Stromal cell of bone marrow (primary cell): ENCODE results near the gene PTCD1.

Experiments used
- DNase-seq: peaks from one replicate; pipeline ENCODE4 v3.0.0-alpha.2; 2012; ENCODE audit warnings: low read depth

The PTCD1 gene, protein sequence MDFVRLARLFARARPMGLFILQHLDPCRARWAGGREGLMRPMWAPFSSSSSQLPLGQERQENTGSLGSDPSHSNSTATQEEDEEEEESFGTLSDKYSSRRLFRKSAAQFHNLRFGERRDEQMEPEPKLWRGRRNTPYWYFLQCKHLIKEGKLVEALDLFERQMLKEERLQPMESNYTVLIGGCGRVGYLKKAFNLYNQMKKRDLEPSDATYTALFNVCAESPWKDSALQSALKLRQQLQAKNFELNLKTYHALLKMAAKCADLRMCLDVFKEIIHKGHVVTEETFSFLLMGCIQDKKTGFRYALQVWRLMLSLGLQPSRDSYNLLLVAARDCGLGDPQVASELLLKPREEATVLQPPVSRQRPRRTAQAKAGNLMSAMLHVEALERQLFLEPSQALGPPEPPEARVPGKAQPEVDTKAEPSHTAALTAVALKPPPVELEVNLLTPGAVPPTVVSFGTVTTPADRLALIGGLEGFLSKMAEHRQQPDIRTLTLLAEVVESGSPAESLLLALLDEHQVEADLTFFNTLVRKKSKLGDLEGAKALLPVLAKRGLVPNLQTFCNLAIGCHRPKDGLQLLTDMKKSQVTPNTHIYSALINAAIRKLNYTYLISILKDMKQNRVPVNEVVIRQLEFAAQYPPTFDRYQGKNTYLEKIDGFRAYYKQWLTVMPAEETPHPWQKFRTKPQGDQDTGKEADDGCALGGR

DNA sequence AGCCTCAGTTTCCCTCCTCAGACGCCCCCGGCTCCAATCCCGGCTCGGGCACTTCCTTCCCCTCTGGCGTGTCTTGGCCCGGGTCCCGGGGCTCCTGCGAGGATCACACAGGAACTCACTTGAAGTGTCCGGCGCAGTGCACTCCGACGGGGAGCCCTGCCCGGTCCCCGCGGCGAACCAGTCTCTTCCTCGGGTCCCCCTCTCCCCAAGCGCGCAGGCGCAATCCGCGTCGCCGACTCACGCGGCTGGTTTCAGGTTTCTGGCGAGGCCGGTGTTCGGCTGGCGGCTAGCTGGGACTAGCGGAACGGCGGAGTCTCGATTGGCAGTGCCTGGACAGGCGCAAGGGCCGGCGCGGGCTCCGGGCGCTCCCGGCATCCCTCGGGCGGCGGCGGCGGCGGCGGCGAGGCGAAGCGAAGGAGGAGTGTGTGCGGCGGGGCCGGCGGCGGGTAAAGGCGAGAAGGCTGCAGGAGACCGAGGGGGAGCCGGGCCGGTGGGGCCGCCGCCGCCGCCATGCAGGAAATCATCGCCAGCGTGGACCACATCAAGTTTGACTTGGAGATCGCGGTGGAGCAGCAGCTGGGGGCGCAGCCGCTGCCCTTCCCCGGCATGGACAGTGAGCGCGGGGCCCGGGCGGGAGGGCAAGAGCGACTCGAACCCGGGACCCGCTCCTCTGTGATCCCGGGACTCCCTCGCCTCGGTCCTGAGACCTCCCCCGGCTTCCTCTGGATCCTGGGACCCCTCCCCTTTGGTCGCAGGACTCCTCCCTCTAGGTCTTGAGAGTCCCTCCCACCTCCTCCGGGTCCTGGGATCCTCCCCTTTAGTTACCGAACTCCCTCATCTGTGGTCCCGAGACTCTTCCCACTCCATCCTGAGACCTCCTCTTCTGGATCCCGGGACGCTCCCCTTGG, at the start of gene PTCD1, which contains the start of gene CPSF4:
Gene PTCD1 (minus strand): TSS at position 226 of the 908 bp plus-strand sequence. CDS start 3,556 bp downstream, outside the sequence.
Gene CPSF4 (plus strand): TSS at position 371 of the 908 bp plus-strand sequence. CDS start 140 bp downstream, at position 511.
- DNase-seq: peak; percentile 93

DNA sequence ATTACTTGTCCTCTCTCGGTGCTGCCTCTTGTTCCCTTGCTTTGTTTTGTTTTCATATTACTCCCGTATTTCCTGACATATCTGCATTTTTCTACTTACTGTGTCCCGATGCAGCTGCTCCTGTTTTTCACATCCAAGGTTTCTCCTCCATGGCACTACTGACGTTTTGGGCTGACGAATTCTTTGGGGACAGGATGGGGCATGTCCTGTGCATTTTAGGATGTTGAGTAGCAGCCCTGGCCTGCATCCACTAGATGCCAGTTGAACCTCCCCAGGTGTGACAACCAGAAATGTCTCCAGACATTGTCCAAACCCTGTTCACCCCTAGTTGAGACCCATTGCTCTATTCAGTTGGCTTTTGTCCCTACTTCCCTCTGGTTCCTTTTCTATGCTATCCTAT, 46.5 kb upstream of the PTCD1 start:
- no peak for DNase-seq

DNA sequence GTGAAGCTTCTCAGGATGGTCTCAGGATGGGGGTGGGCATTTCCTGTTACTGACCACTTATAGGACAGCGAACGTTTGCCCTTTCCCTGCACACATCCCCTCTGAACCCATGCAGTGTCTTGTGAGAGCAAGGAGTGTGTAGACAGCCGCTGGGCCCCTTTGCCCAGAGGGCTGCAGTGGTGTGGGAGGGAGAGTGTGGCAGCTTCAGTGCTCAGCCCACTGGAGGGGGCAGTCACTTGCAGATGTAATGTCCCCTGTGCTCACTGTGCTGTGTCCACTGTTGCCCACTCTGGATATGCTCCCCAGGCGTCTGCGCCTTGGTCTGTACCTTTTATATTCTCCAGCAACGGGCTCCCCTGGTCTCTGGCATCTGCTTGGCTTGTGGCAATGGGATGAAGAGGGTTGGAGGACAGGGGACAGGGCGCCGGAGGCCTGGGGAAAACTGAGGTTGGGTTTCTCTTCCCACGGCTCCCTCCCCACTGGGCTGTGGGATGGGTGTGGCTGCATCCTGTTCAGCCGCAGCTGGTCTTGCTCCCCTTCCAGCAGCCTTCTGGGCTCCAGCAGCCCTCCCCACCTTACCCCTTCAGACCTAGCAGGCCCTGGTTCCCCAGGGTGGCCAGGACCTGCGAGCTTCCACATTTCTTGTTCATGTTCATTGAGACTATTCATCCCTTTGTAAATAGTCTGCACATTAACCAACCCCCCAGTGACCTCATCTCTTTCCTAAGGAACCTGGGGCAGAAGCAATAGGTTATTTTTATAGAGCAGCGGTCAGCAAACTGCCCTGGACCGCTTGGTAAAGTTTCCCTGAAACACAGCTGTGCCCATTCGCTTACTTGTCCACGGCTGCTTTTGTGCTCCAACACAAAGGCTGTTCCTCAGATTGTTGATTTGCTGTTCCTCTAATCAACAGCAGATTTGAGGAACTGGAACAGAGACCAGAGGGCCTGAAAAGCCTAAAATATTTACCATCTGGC, 40.2 kb upstream of the PTCD1 start:
- no peak for DNase-seq

DNA sequence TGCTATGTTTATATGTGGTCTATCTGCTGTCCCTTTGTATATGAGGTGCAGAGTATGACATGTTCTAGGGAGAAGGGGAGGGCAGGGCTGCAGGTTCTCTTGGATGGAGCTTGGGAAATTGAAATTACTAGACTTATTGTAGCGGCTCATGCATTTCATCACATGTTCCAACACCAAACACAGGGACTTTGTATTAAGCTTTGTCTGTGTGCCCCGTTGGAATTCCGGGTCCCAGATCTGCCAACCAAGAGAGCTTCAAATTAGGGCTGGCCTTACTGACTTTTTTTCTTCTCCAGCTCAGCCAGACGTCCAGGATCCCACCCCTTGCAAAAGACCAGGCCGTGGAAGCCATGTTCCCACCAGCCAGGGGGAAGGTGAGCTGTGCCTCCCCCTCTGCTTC, 37.5 kb upstream of the PTCD1 start:
- no peak for DNase-seq

DNA sequence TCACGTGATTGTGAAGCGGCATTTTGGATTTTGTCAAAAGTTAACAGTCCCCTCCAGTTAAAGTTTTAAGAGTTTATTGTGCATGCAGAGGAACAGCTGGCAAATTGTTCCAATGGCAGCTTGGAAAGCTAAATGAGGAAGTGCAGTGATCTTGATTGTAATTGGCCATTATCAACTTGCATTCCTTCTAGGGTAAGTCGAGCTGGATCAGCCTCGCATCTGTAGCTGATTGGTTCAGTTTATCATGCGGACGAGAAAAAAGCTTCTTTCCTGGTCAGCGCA, 34.7 kb upstream of the PTCD1 start:
- DNase-seq: peak; percentile 41

DNA sequence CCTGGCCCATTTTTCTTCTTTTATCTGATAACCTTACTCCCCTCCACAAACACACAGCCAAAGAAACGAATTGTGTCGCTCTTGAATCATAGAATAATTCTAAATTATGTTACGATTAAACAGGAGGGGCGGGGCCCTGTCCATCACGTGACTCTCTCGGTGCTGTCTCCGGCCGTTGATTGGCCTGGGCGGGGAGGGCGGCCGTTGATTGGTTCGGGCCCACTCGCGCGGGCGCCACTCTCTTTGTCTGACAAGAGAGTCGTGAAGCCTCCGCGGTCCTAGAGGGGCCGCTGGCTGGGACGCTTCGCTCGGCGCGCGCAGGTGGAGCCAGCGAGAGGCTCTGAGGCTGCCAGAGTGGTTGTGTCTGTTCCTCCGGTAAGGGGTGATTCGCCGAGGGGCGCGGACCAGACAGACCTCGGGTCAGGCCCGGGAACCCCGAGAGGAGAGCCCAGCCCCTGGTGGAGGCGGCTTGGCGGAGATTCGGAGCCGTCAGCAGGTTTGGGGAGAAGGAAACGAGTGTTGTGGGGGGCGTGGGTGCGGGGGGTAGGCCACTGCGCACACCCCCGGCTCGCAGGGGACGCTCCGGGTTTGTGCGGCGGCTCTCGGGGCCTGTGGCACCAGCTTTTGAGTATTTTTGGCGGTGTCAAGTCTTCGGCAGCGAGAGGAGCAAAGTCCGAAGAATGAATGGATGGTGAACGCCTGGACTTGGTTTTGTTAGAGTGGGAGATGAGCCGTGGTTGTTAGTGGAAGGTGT, 34.1 kb upstream of the PTCD1 start, which contains the start of gene ZNF789:
Gene ZNF789 (plus strand): TSS at position 330 of the 754 bp plus-strand sequence. CDS start 3,567 bp downstream, outside the sequence.
- DNase-seq: peak; percentile 94

DNA sequence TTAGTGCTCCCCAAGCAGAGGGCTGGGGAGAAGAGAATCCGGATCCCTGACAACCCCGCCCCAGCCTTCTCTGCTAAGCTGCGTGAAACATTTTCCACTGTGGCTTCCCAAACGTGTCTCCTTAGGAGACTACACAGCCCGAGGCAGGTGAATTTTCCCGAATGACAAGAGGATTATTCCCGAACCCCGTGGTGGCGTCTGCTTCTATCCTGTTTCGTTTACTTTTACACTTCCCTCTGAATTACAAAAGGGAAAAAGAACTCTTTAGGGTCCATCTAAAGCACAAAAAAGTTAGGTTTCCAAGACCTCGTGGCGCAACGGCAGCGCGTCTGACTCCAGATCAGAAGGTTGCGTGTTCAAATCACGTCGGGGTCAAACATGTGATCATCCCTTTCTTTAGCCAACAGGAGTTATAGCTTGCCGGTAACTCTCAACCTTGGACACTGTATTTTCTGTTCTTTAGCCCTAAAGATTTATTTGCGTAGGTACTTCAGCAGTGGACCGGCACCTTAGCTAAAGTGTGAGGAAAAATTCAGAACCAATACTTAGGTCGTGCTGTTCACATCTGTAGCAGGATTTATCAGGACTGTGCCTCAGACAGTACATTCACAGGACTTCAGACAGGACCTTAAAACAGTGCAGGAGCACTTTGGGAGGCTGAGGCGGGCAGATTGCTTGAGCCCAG, 30.9 kb upstream of the PTCD1 start:
- DNase-seq: no peak

DNA sequence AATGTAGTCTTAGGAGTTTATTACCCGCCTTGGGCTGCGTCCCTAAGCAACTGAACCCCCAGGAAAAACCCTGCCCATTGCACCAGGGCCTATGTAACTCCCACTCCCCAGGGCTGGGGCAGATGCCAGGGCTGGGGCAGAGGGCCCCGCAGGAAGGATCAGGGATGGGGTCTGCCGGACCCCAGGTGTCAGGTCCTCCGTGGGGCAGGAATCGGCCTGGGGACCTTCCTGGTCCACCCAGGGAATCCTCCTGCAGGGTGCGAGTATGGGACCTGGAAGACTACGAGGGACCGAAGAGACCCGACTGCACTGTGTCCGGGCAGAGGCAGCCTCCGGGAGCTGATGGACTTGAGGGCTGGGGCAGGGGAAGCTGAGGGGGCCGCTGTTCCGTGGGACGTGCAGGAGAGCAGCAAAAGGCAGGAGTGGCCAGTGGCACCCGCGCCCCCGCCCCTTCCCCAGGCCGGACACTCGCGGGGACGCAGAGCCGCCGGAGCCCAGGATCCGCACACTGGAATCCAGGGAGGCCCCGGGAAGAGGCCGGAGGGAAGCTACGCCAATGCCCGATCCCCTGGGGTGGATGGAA, 29.8 kb upstream of the PTCD1 start:
- no peak for DNase-seq

DNA sequence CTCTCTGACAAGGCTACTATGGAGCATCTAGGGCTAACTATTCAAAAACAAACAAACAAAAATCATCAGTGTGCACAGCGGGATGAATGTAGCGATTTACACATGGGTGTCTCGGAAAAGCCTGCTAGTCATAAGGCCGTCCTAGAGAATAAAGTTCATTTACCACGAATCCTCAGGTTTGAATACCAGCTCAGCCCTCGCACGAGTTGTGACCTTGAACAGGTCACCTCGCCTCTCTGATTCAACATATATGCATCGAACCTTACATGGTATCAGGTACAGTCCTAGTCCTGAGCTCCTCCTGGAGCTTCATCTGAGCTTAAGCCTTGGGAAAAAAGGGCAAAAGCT, 26.8 kb upstream of the PTCD1 start:
- DNase-seq: no peak

DNA sequence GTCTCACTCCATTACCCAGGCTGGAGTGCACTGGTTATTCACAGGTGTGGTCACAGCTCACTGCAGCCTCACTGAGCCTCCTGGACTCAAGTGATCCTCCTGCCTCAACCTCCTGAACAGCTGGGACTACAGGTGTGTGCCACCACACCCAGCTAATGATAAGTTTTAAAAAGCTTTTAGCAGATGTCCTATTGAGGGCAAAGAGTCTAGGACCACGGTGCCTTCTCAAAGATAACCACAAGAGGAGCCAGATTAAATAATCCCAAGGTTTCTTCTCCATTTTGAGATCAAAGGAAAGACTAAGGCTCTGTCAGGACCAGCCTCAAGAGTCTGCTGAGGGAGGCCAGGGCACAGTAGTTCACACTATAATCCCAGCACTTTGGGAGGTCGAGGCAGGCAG, 22.6 kb upstream of the PTCD1 start:
- no peak for DNase-seq

DNA sequence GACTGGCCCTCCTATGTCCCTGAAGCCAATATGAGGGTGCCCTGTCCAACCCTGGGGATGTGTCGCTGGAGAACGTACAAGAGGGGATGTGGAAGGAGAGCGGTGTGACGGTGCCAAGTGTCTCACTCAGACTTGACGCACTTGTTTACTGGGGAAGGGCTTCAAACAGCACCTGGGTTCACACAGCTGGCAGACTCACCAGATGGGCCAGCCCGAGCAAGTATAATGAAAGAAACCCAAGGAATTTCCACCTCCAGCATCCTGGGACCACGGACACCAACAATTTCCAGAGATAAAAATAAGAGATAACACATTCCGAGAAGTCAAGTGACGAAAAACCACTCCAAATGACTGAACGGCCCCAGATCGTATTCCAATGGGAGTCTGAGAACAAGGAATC, 22.1 kb upstream of the PTCD1 start:
- DNase-seq: no peak

DNA sequence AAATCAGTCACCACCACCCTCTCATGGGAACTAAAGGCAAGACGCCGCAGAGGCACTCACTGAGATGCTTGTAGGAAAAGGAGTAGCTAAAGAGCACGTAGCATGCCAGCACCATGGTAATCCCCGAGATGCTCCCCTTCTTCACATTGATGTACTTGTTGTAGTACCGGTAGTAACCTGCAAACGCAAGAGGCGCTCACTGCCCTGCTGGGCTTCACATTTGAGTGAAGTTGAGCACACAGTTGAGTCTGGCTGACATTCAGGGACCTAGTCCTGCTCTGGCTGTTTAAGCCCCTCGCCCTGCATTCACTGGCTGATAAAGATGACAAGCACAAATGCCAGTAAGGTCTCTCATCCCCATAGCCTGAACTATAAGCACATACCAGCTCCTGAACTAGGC, 20.5 kb upstream of the PTCD1 start:
- no peak for DNase-seq

DNA sequence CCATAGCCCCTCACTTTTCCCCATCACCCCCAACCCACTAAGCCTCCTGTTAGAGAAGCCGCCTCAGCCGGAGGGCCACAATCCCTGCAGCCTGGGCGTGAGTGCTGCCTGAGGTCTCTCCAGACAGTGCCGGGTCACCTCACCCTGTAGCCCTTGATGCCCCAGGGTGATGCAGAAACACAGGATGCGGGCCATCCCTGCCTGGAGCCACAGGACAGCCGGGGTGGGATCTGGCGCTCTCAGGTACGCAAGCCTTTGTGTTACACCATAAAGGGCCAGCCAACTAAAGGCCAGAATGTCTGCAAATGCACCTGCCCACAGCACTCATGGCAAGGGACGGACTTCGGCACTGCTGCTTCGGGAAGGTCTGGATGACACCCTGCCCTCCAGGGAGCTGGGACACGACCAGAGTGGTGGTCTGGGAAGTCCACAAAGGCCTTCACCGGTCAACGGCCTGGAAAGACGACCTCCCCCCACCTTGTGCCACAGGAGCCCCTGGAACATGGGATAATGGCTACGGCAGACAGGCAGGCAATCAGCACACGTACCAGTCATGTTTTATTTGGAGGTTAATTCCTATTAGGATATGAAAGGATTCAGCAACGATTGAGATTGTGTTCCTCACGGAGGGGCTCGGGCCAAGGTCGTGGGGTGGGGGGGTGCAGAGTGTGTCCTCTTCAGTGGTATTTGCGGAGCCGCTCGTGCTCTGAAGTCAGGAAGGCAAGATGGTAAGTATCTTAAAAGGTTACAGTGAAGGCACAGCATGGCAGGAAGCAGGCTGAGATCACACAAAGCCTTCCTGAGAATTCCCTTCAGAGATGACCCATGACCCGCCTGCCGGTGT, 19.3 kb upstream of the PTCD1 start:
- DNase-seq: no peak

DNA sequence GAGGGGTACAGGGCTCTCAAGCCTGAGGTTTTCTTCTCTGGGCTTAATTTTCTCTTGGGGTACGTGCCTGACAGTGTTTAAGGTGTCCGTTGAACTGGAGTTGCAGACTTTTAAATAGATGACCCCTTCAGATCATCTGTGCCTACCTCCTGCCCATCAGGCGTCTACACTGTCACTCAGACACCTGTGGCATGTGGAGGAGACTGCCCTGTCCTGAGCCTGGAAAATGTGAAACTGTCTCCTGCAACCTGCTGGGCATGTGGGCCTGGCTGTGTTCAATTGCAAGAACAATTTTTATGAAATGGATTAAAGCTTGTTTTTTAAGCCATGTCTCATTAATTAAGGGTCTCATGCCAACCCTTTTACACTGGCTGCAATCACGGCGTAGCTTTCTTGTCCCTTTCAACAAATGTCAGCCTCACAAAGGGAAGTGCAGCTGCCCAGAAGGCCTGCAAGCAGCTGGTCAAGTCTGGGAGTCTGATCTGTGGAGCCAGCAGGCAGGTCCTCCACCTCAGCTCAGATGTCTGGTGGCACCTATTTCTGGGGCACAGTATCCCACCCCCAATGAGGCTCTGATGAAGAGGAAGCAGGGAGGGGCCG, 18.6 kb upstream of the PTCD1 start:
- DNase-seq: no peak

DNA sequence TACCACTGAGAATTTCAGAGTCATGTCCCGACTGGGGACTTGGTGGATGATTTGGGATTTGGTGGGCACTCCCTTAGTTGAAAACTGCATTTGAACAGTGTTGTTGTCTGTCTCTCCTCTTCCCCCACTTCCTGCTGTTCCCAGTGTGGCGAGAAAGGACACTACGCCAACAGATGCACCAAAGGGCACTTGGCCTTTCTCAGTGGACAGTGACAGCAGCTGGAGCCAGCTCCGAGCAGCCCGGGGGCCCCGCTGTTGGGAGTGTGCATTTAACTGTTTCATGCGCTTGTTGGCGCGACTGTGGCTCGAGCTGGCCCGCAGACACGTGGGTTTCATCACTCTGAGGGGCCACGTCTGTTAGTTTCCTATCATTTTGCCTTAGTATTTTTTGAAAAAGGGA, 17.7 kb upstream of the PTCD1 start:
- no peak for DNase-seq

DNA sequence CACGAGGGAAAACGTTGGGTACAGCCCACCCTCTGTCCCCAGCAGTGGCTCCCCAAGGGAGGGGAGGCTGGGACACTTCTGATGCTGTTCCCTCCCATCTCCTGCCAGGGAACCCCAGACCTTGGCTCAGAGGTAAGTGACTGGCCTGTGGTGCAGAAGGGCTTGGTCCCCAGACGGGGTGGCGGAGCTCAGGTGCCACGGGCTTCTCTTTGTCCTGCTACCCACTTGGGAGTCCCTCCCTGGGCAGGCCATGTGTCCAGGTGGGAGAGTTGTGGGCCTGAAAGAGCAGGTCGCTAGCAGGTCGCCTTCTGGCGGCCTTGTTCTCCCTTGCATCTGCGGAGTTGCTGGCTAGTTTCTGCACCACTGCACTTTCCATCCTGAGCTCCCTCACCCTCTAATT, 17.3 kb upstream of the PTCD1 start:
- no peak for DNase-seq

DNA sequence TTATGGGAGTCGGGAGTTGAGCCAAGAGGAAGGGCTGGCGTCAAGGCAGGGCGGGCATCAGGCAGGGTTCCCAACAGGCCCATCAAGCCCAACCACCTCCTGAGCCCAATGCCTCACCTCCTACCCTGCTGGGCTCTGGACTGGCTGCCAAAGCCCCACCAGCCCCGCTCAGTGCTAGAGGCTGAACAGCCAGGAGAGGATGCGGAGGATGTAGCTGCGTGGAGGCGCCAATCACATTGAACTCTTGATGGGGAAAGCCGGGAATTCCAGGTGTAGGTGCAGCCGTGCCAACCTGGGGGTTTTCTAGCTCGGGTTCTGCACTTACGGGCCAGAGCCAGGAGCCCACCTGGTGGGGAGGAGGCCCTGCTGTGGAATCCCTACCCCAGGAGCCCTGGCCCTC, 14.5 kb upstream of the PTCD1 start:
- DNase-seq: no peak

DNA sequence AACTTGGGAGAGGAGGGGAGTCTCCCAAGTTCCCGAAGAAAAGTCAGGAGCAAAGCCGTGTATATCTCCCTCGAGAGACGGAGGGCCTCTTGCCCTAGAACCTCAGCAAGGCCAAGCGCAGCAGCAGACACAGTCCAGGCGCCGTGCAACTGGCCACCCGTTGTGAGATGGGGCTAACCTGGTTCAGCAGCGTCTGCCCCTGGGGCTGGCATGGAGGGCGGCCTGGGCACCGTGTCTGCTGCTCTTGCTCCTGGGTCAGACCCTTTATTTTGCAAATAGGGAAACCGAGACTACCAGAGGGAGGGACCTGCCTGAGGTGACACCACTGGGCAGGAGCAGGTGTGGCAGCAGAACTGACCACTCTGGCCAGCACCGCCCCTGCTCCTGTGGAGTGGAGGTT, 13.9 kb upstream of the PTCD1 start:
- no peak for DNase-seq
